ENCODE data around the gene RUNX2.

- no peak for TF ChIP-seq CTCF (IDR thresholded peaks at IDR 0.05; ENCODE audit: poor library complexity, severe bottlenecking)
- no peak for TF ChIP-seq REST (IDR thresholded peaks at IDR 0.05; ENCODE audit: borderline replicate concordance)
- TF ChIP-seq POLR2AphosphoS5 (IDR thresholded peaks at IDR 0.05), result no peak
- TF ChIP-seq EZH2 (IDR thresholded peaks at IDR 0.05; ENCODE audit: borderline replicate concordance, insufficient read depth, low read length, poor library complexity, severe bottlenecking), result no peak
- TF ChIP-seq RAD21 (conservative IDR thresholded peaks at IDR 0.05), result no peak
- no peak for TF ChIP-seq EP300 (conservative IDR thresholded peaks at IDR 0.05; ENCODE audit: poor library complexity, severe bottlenecking)
- TF ChIP-seq TAF1 (IDR thresholded peaks at IDR 0.05; ENCODE audit: low read depth), result no peak
- no peak for TF ChIP-seq MXI1 (conservative IDR thresholded peaks at IDR 0.05; ENCODE audit: poor library complexity, severe bottlenecking)
Measured at GRCh38 chr6:45480752-45481415, 152.8 kb downstream of the RUNX2 start.
